Measurements from ENCODE around the gene VAMP2. TPM values are rescaled to one million over a fixed set of nuclear protein-coding genes. Genes with fewer than 3 reads are reported as not detected.

The VAMP2 gene
- total RNA-seq, 1 donor from 2014 or later = 28.0 TPM

- H3K27me3 ChIP-seq (ENCODE audit: insufficient read depth, low read length) = no peaks in the 10 kb centered on the region
- H4K20me1 ChIP-seq (ENCODE audit: insufficient read depth, low read length) = no peaks in the 10 kb centered on the region
- no peak overlapping the region for H3K4me2 ChIP-seq (ENCODE audit: low read length)
- no peak overlapping the region for H3K27ac Mint-ChIP-seq (ENCODE audit: unreplicated experiment)
- no peak overlapping the region for H3K9ac ChIP-seq (ENCODE audit: low read length)
- no peak for TF ChIP-seq CTCF (IDR thresholded peaks at IDR 0.05; ENCODE audit: insufficient read depth, low read depth, low read length)
- no peak for TF ChIP-seq EZH2 (IDR thresholded peaks at IDR 0.05; ENCODE audit: insufficient read depth, low read length)
- no peaks in the 10 kb centered on the region for H3K36me3 ChIP-seq (ENCODE audit: insufficient read depth, low read length)
- no peak overlapping the region for H3K4me3 ChIP-seq (ENCODE audit: insufficient read depth, low read depth, low read length)
- H2AFZ ChIP-seq (ENCODE audit: low read depth, low read length) = no peak overlapping the region
- no peak overlapping the region for H3K27ac ChIP-seq (ENCODE audit: low read depth, low read length)
- H3K4me3 Mint-ChIP-seq (ENCODE audit: unreplicated experiment) = no peak overlapping the region
- DNase-seq (ENCODE audit: low read depth) (no peak), FAIRE-seq (no peak)
- H3K79me2 ChIP-seq (ENCODE audit: insufficient read depth, low read length) = no peaks in the 10 kb centered on the region
- no peaks in the 10 kb centered on the region for H3K9me3 ChIP-seq (ENCODE audit: insufficient read depth, low read depth, low read length)
- H3K27me3 Mint-ChIP-seq (ENCODE audit: low read depth, unreplicated experiment) = peaks cover 12% of the 10 kb centered on the region
- no peaks in the 10 kb centered on the region for H3K9me3 Mint-ChIP-seq (ENCODE audit: unreplicated experiment)
- no peaks in the 10 kb centered on the region for H3K4me1 ChIP-seq (ENCODE audit: insufficient read depth, low read length)
- peaks cover 1% of the 10 kb centered on the region for H3K4me1 Mint-ChIP-seq (ENCODE audit: low read depth, unreplicated experiment)
- H3K36me3 Mint-ChIP-seq (ENCODE audit: low read depth, unreplicated experiment) = no peaks in the 10 kb centered on the region
Observed at GRCh38 chr17:8133941-8134340, 28.8 kb downstream of the VAMP2 start.

GRCh38 chr17:8133399-8133798, 29.3 kb downstream of the VAMP2 start:
- no peak overlapping the region for H3K4me3 Mint-ChIP-seq (ENCODE audit: unreplicated experiment)
- DNase-seq (ENCODE audit: low read depth) = no peak

More at GRCh38 chr17:8133399-8133798, 29.3 kb downstream of the VAMP2 start:
- Histone ChIP-seq H3K4me3 (ENCODE audit: insufficient read depth, low read depth, low read length) (no peak overlapping the region), H3K79me2 (ENCODE audit: insufficient read depth, low read length) (no peaks in the 10 kb centered on the region), H3K4me1 (ENCODE audit: insufficient read depth, low read length) (no peaks in the 10 kb centered on the region), H2AFZ (ENCODE audit: low read depth, low read length) (no peak overlapping the region), H3K4me2 (ENCODE audit: low read length) (no peak overlapping the region), H3K36me3 (ENCODE audit: insufficient read depth, low read length) (no peaks in the 10 kb centered on the region), H3K27ac (ENCODE audit: low read depth, low read length) (no peak overlapping the region), H3K27me3 (ENCODE audit: insufficient read depth, low read length) (no peaks in the 10 kb centered on the region), H3K9ac (ENCODE audit: low read length) (no peak overlapping the region), H4K20me1 (ENCODE audit: insufficient read depth, low read length) (no peaks in the 10 kb centered on the region), H3K9me3 (ENCODE audit: insufficient read depth, low read depth, low read length) (no peaks in the 10 kb centered on the region)
- Mint-ChIP-seq H3K36me3 (ENCODE audit: low read depth, unreplicated experiment) (no peaks in the 10 kb centered on the region), H3K27me3 (ENCODE audit: low read depth, unreplicated experiment) (peaks cover 13% of the 10 kb centered on the region), H3K9me3 (ENCODE audit: unreplicated experiment) (no peaks in the 10 kb centered on the region), H3K27ac (ENCODE audit: unreplicated experiment) (no peak overlapping the region), H3K4me1 (ENCODE audit: low read depth, unreplicated experiment) (peaks cover 1% of the 10 kb centered on the region)
- FAIRE-seq = no peak
- TF ChIP-seq CTCF (IDR thresholded peaks at IDR 0.05; ENCODE audit: insufficient read depth, low read depth, low read length) = no peak
- TF ChIP-seq EZH2 (IDR thresholded peaks at IDR 0.05; ENCODE audit: insufficient read depth, low read length) = no peak
